Spinal cord (tissue), 10 donors: ENCODE results near the gene CRISP2. TPM values are rescaled to one million over a fixed set of nuclear protein-coding genes. Genes with fewer than 3 reads are reported as not detected.

Source experiments
- DNase-seq, 6 donors: peaks; one replicate each; pipeline versions ENCODE4 v3.0.0 to v3.0.0-alpha.2; 2013 to 2015; ENCODE audit warnings: low spot score in 6 of 6, low read depth in 4 of 6
- H3K27ac ChIP-seq: one replicate; pipeline ENCODE4 v1.5.1; 2013; ENCODE audit warnings: low read depth, low read length, control low read depth
- H3K27me3 ChIP-seq: one replicate; pipeline ENCODE4 v1.6.1; 2013; ENCODE audit warnings: low read length; ENCODE audit not compliant: control insufficient read depth, insufficient read depth
- H3K36me3 ChIP-seq: one replicate; pipeline ENCODE4 v1.6.1; 2013; ENCODE audit warnings: low read length; ENCODE audit not compliant: control insufficient read depth, insufficient read depth
- H3K4me1 ChIP-seq: one replicate; pipeline ENCODE4 v1.6.1; 2013; ENCODE audit warnings: low read length; ENCODE audit not compliant: control insufficient read depth, insufficient read depth
- H3K4me3 ChIP-seq: one replicate; pipeline ENCODE4 v1.5.1; 2013; ENCODE audit warnings: low read depth, low read length, control low read depth
- H3K9me3 ChIP-seq: one replicate; pipeline ENCODE4 v1.6.1; 2013; ENCODE audit warnings: low read length; ENCODE audit not compliant: control insufficient read depth, insufficient read depth
- WGBS: methylation state at CpG from one replicate; pipeline ENCODE4 v1.1.5; 2013; ENCODE audit warnings: missing lambda C conversion rate; ENCODE audit not compliant: insufficient coverage; 5-methylcytosine and 5-hydroxymethylcytosine counted together
- polyA plus RNA-seq, 2 donors: library from polyadenylated mRNA; unstranded; fragments of 120-200 nt; gene quantifications; one replicate each; pipeline ENCODE4 v1.2.1, GENCODE V29; 2013; ENCODE audit not compliant: insufficient read length in 2 of 2
- total RNA-seq, 2 donors: library from RNA; depleted of rRNA in 1 of 2; stranded (reverse); fragments of 120-200 nt in 1 of 2; fragments of >200 nt in 1 of 2; gene quantifications; one replicate each; pipeline versions ENCODE4 v1.2.3 to v1.2.4, GENCODE V29; 2013 to 2014
- donor health status: healthy.

CRISP2 gene
- total and polyA plus RNA-seq, 4 donors: 0.44 to 2.6 (median 1.9) TPM

- no peaks in the 10 kb centered on the region for H3K9me3 ChIP-seq
- H3K27me3 ChIP-seq: no peaks in the 10 kb centered on the region
- no peaks in the 10 kb centered on the region for H3K36me3 ChIP-seq
- no peak overlapping the region for H3K27ac ChIP-seq
- DNase-seq: no peak
- H3K4me1 ChIP-seq: no peaks in the 10 kb centered on the region
- no peak overlapping the region for H3K4me3 ChIP-seq
- 100% methylated on average over 2 of the region's 3 CpGs for WGBS
Measured at GRCh38 chr6:49646130-49646824, 67.1 kb downstream of the CRISP2 start.

- Histone ChIP-seq H3K4me3 (no peak overlapping the region), H3K36me3 (no peaks in the 10 kb centered on the region), H3K27ac (no peak overlapping the region), H3K9me3 (no peaks in the 10 kb centered on the region), H3K4me1 (no peaks in the 10 kb centered on the region), H3K27me3 (no peaks in the 10 kb centered on the region)
- no CpG with 5 or more reads among the region's 3 CpGs for WGBS
- DNase-seq: no peak
Measured at GRCh38 chr6:49645139-49645538, 68.2 kb downstream of the CRISP2 start.

Other genes with a start within 250 kb of the CRISP2 start
- not detected for gene GLYATL3, start 213.6 kb downstream of the CRISP2 start, total RNA-seq
- gene GLYATL3, start 213.6 kb downstream of the CRISP2 start, polyA plus RNA-seq: not detected
- 1 to 10 TPM; 1.3 to 1.4 TPM for gene C6orf141, start 162.9 kb downstream of the CRISP2 start, total RNA-seq
- gene C6orf141, start 162.9 kb downstream of the CRISP2 start, polyA plus RNA-seq: 1 to 10 TPM; 4.6 to 5.2 TPM
- 10 to 100 TPM in 1 of 2 donors, 1 to 10 TPM in 1; 2.4 to 11.0 TPM for gene RHAG, start 76.7 kb downstream of the CRISP2 start, total RNA-seq
- under 1 TPM; 0.27 to 0.53 TPM for gene RHAG, start 76.7 kb downstream of the CRISP2 start, polyA plus RNA-seq
- 1 to 10 TPM in 1 of 2 donors, under 1 TPM in 1; 0.22 to 5.4 TPM for gene CRISP3, start 30.8 kb upstream of the CRISP2 start, total RNA-seq
- gene CRISP3, start 30.8 kb upstream of the CRISP2 start, polyA plus RNA-seq: not detected
- not detected for gene PGK2, start 73.7 kb upstream of the CRISP2 start, total RNA-seq
- gene PGK2, start 73.7 kb upstream of the CRISP2 start, polyA plus RNA-seq: not detected
- not detected for gene CRISP1, start 153.0 kb upstream of the CRISP2 start, total RNA-seq
- not detected for gene CRISP1, start 153.0 kb upstream of the CRISP2 start, polyA plus RNA-seq